ENCODE measurements around the gene TTLL11. TPM values are rescaled to one million over a fixed set of nuclear protein-coding genes. Genes with fewer than 3 reads are reported as not detected.
A peak's percentile ranks its signal among the peaks of the same experiment; 100 is the strongest.

Gene TTLL11
- total RNA-seq, 1 donor from 2014 or later: 5.8 TPM

DNA sequence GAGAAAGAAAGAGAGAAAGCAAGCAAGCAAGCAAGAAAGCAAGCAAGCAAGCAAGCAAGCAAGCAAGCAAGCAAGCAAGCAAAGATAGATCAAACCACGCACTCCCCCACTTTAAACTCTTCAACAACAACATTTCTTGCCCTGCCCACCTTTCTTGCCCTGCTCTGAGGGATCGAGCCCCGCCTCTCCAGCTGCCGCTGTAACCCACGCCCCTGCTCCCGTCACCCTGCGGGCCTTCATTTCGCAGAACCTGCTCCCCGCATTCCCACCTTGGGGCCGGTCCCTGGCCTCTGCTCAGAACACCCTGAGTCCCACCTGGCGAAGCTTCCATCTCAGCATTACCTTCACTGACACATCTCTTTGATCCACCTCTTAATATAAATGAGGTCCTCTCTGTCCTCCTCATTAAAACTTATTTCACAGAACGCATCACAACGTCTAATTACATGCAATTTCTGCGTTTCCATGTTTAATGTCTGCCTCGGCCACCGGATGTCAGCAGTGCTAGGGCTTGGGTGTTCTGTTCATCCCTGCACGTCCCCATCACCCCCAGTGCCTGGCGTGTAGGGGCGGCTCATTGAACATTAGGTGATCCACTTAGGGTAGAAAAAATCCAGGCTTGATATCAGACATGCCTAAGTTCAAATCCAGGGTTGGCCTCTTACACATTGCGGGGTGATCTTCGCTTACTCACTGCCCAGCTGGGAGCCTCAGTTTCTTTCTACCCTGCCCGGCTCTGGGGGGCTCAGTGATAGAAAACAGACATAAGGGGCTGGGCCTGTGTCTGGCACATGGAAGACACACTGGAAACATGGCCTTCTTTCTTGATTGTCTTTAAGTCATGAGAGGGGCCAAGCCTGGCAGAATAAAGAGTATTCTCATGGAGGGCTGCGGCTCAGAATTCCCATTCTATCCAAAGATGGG lies 254.1 kb downstream of the TTLL11 start:
- DNase-seq (no peak), ATAC-seq (no peak)
- intact Hi-C loops (cut with micrococcal nuclease): loop anchor here (10.0 kb wide), 1 partner anchor 344 kb away; the partner anchor contains the start of gene GGTA1

DNA sequence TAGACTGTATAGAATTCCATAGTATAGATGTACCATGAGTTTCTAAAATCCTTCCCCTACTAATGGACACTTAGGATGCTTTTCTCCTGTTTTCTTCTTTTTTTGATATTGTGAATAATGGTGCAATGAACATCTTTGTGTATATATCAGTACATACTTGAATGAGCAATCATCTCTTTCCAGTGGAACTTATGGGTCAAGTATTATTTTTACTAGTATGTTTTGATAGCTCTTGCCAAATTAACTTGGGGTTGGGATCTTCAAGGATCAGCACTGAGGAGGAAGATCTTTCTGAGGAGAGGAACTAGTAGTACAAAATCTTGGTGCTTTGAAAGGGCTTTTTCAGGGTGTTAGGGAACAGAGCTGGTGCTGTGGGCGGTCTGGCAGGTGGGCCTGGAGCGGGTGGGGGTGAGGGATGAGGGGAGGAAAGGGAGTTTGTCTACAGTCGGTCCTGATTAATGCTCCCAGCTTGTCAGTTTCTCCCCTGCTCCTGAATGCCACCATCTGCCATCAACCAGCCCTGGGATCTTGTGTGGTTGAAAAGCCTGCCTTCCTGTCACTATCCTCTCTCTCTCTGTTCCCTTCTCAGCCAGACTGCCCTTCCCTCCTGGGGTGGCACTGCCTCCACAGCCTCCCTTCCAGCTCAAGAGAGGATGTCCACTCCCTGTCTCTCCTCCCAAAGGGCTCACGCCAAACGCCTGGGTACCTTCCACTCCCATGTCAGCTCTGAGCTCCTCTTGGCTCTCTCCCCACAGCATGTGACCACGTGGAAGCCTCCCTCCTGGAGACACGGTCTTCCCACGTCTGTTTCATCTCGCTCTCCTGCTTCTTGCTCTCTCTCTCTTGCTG lies 255.8 kb downstream of the TTLL11 start:
- peak; percentile 48 for DNase-seq
- ATAC-seq: peak; percentile 91
- intact Hi-C loops (cut with micrococcal nuclease): loop anchor here (10.0 kb wide), 1 partner anchor 343 kb away; the partner anchor contains the start of gene GGTA1

DNA sequence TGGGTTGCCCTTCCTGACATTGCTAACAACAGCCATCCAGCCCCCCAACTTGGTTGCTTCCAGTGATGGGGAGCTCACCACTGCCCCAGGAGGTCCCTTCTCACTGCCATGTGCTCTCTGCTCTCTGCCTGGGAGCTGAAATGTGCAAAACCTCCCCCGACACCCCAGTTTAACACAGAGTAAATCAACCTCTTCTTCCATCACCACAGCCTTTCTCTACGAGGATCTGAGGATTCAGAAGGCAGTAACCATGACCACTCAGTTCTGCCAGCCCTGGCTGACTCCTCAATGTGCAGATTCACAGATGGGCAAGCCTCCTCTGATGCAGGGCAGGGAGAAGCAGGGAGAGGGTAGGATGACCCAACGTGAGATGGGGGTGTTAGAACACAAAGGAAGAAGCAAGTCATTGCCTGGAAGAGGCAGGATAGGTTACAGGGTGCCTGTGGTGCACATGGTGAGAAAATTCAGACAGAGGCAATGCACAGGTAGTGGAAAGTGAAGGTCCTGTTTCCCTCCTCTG lies 256.7 kb downstream of the TTLL11 start:
- DNase-seq: no peak
- intact Hi-C loops (cut with micrococcal nuclease): loop anchor here (10.0 kb wide), 1 partner anchor 342 kb away; the partner anchor contains the start of gene GGTA1

GRCh38 chr9:121835587-121836365 lies 257.3 kb downstream of the TTLL11 start:
- no peak for DNase-seq
- intact Hi-C loops (cut with micrococcal nuclease): loop anchor here (10.0 kb wide), 1 partner anchor 341 kb away; the partner anchor contains the start of gene GGTA1

More for the DNA sequence above, 256.7 kb downstream of the TTLL11 start:
- ATAC-seq: no peak

GRCh38 chr9:121833061-121833460 lies 260.0 kb downstream of the TTLL11 start:
- no peak for ATAC-seq
- intact Hi-C loops (cut with micrococcal nuclease): loop anchor here (10.0 kb wide), 1 partner anchor 338 kb away; the partner anchor contains the start of gene GGTA1
- no peak for DNase-seq

More at GRCh38 chr9:121835587-121836365, 257.3 kb downstream of the TTLL11 start:
- no peak for ATAC-seq

GRCh38 chr9:121831869-121832268 lies 261.2 kb downstream of the TTLL11 start:
- no peak for ATAC-seq
- no peak for DNase-seq
- intact Hi-C loops (cut with micrococcal nuclease): loop anchor here (10.0 kb wide), 1 partner anchor 337 kb away; the partner anchor contains the start of gene GGTA1

- ATAC-seq: no peak
- intact Hi-C loops (cut with micrococcal nuclease): loop anchor here (10.0 kb wide), 1 partner anchor 336 kb away; the partner anchor contains the start of gene GGTA1
- no peak for DNase-seq
These were observed 262.5 kb downstream of the TTLL11 start for GRCh38 chr9:121830441-121831140.

DNA sequence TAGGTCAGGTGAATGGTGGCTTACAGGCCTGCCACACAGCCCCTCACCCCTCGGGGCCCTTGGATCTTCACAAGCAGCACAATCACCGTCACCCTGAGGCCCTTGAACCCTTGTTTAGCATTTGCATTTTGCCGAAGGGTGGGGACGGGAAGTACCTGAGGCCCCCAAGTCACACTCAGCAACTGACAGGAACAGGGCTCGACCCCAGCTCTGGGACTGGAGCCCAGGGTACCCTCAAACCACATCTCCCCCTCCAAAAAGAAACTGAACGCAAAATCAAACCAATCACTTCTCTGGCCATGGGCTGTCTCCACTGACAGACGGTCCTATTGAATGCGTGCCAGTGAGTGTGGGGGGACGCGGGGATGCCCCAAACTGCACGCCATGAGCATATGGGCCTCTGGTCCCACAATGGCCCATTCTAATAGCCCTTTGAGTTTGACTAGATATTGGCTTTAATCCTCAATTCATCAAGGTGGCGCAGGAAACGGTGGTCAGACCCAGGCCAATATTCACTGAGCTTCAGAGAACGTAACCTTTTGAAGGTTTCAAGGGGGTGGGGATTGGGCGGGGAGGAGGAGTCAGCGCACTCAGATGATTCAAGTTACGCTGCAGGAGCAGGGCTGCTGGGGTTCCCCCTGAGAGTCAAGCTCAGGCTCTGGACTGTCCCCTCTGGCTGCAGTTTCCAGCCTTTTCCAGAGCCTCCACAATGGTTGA lies 265.7 kb downstream of the TTLL11 start:
- intact Hi-C loops (cut with micrococcal nuclease): no loop called here
- DNase-seq (no peak), ATAC-seq (no peak)

DNA sequence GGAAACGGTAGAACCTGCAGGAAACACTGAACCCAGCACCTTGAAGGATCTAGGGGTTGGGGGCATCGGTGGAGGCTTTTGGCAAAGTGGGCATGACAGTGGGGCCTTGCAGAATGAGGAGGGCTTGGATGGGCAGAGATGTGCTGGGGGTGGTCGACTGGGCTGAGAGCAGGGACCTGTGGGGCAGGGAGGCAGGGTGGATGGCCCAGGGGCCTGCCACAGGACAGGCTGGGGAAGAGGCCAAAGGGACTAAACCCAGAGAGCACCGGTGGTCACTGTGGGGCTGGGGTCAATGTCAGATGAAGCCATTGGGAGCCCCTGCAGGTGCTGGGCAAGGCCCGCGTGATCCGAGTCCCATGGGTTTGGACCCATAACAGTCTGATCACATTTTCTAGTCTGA lies 266.4 kb downstream of the TTLL11 start:
- ATAC-seq: no peak
- intact Hi-C loops (cut with micrococcal nuclease): no loop called here
- DNase-seq: no peak

GRCh38 chr9:121825031-121825691 lies 267.9 kb downstream of the TTLL11 start:
- intact Hi-C loops (cut with micrococcal nuclease): no loop called here
- ATAC-seq (no peak), DNase-seq (no peak)

- no peak for DNase-seq
- intact Hi-C loops (cut with micrococcal nuclease): no loop called here
- ATAC-seq: no peak
These were observed 268.5 kb downstream of the TTLL11 start for GRCh38 chr9:121824651-121825030.

GRCh38 chr9:121823451-121824169 lies 269.5 kb downstream of the TTLL11 start:
- no peak for DNase-seq
- ATAC-seq: no peak
- intact Hi-C loops (cut with micrococcal nuclease): no loop called here

DNA sequence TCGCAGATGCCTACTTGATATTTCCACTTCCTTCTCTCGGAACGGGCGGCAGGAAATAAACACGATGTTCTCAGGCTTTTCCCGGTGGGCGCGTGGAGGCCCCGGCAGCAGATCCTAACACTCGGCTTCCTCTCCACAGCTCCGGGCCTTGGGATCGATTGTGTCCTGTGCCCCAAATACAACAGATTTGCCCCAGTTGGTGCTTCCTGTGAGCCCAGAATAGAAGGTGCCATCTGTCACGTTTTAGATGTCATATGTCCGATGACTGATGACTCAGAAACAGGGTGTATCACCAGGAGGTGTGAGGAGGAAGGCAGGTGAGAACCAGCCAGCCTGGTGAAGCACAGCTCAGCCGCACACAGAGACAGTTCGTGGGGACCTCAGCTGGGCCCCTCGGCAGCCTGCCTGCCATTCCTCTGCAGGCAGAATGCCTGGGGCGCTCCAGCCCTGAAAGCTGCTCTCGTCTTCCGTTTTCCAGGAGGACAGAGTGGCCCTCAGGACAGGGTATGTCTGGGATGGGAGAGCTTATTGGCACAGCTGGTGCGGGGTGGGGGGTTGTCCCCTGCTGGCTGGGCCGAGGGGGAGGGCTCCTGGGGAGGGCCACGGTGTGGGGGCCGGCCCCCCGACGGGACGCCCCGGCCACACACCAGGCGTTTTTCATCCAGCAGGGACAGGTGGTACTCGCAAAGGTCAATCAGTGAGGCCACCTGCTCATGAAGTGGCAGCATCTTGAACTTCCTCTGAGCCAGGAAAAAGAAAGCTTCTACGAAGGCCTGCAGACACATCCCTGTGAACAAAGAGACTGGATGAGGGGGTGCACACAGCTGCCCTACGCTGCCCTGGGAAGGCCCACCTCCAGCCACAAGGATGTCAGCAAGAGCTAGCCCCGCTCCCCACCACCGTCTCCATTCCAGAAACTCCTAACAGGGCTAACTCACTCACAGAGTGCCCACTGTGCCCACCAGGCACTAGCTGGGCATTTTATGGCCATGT lies 270.7 kb downstream of the TTLL11 start:
- DNase-seq (no peak), ATAC-seq (no peak)
- intact Hi-C loops (cut with micrococcal nuclease): no loop called here

DNA sequence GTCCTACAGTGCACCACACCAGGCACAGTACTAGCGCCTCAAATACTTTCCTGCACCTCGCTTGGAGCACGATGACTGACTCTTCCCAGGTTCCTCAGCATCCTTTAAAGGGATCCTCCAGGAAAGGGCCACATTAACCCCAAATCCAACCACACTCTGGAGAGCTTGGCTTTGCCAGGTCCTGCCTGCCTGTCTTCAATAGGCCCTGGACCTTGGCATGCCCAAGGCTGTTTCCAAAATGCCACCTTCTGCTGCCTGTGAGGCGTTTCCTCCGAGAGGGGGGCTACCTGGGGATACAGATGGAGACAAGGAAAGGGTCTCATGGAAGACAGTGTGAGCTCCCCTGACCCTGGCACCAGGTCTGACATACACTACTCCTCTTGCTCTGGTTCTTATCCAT lies 271.8 kb downstream of the TTLL11 start:
- ATAC-seq: no peak
- intact Hi-C loops (cut with micrococcal nuclease): no loop called here
- DNase-seq: no peak
